Tibial nerve (tissue), 4 donors: ENCODE results near the gene LNPK. TPM values are rescaled to one million over a fixed set of nuclear protein-coding genes. Genes with fewer than 3 reads are reported as not detected.

Source experiments
- DNase-seq, 2 donors: peaks; one replicate each; pipeline ENCODE4 v3.0.0-alpha.2; 2019; ENCODE audit warnings: low spot score in 2 of 2
- H3K27ac ChIP-seq, 4 donors: fragments of 200-600 bp; sonication (generic) in 3 of 4; one replicate each; pipeline ENCODE4 v1.5.1; 2017 to 2019; ENCODE audit warnings: mild to moderate bottlenecking in 1 of 4
- H3K27me3 ChIP-seq, 2 donors: fragments of 200-600 bp; sonication (generic) in 1 of 2; one replicate each; pipeline versions ENCODE4 v1.5.1 to v1.6.0; 2017 to 2019
- H3K36me3 ChIP-seq, 3 donors: fragments of 200-600 bp; sonication (generic); one replicate each; pipeline ENCODE4 v1.5.1; 2018 to 2019
- H3K4me1 ChIP-seq, 4 donors: fragments of 200-600 bp; sonication (generic) in 3 of 4; one replicate each; pipeline ENCODE4 v1.5.1; 2017 to 2019
- H3K4me3 ChIP-seq, 4 donors: fragments of 200-600 bp; sonication (generic) in 3 of 4; one replicate each; pipeline ENCODE4 v1.5.1; 2017 to 2019; ENCODE audit warnings: mild to moderate bottlenecking in 1 of 4, moderate library complexity in 1 of 4
- H3K9me3 ChIP-seq, 4 donors: fragments of 200-600 bp; sonication (generic) in 3 of 4; one replicate each; pipeline ENCODE4 v1.5.1; 2017 to 2019
- EP300 ChIP-seq, 2 donors: sonication (generic); formaldehyde crosslinking; IDR thresholded peaks; one replicate each; pipeline ENCODE4 v1.6.1; 2017; ENCODE audit warnings: antibody characterized with exemption in 2 of 2, mild to moderate bottlenecking in 1 of 2
- POLR2A ChIP-seq, 2 donors: fragments of 450-650 bp; IDR thresholded peaks; one replicate each; pipeline ENCODE4 v1.6.1; 2017; ENCODE audit warnings: antibody characterized with exemption in 2 of 2, mild to moderate bottlenecking in 2 of 2, moderate library complexity in 2 of 2
- WGBS, 2 donors: methylation state at CpG; one replicate each; pipeline ENCODE4 v1.1.5; 2018; 5-methylcytosine and 5-hydroxymethylcytosine counted together
- total RNA-seq, 4 donors: library from RNA; depleted of rRNA; stranded (reverse); fragments of >200 nt; gene quantifications; one replicate each; pipeline ENCODE4 v1.1.0, GENCODE V29; 2016
- TF ChIP-seq, protein P1 (sequence below), 5 experiments: fragments of 200-600 bp in 3 of 5; fragments of 450-650 bp in 2 of 5; sonication (generic) in 3 of 5; IDR thresholded peaks; one replicate each; pipeline ENCODE4 v1.5.1; 2016 to 2019; ENCODE audit warnings: antibody characterized with exemption in 5 of 5, mild to moderate bottlenecking in 3 of 5, moderate library complexity in 2 of 5

LNPK gene
- total RNA-seq, 4 donors from 2014 or later = 17.4 to 27.3 (median 24.1) TPM

DNA sequence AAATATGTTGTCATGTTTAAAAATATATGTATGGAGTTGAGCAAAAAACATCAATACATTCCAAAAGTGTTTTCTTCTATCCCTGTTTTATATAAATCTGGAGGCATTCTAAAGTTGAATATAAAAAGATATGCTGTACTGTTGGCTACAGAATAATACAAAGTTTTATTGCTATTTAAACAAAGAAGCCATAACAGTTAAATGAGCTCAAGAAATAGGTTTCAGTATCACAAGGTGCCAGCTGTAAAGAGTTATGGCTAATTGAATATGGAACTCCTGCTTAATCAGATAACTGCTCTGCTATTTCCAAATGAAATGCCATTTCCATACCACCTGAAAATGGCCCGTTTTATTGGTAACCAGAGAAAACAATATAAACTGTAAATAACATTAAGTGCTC, 55.0 kb downstream of the LNPK start:
- H3K4me1 ChIP-seq = no peaks in the 10 kb centered on the region
- H3K27me3 ChIP-seq = no peaks in the 10 kb centered on the region
- no peak for DNase-seq
- TF ChIP-seq, protein P1, sequence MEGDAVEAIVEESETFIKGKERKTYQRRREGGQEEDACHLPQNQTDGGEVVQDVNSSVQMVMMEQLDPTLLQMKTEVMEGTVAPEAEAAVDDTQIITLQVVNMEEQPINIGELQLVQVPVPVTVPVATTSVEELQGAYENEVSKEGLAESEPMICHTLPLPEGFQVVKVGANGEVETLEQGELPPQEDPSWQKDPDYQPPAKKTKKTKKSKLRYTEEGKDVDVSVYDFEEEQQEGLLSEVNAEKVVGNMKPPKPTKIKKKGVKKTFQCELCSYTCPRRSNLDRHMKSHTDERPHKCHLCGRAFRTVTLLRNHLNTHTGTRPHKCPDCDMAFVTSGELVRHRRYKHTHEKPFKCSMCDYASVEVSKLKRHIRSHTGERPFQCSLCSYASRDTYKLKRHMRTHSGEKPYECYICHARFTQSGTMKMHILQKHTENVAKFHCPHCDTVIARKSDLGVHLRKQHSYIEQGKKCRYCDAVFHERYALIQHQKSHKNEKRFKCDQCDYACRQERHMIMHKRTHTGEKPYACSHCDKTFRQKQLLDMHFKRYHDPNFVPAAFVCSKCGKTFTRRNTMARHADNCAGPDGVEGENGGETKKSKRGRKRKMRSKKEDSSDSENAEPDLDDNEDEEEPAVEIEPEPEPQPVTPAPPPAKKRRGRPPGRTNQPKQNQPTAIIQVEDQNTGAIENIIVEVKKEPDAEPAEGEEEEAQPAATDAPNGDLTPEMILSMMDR (IDR thresholded peaks at IDR 0.05) = no peak
- no peak overlapping the region for H3K27ac ChIP-seq
- WGBS, 2 donors = 75 to 89% methylated on average over 1 of the region's 1 CpG
- peaks cover 0 to 4% (median 0%) of the 10 kb centered on the region in 4 donors for H3K9me3 ChIP-seq
- peaks cover 0 to 31% (median 0%) of the 10 kb centered on the region in 3 donors for H3K36me3 ChIP-seq
- no peak overlapping the region for H3K4me3 ChIP-seq

DNA sequence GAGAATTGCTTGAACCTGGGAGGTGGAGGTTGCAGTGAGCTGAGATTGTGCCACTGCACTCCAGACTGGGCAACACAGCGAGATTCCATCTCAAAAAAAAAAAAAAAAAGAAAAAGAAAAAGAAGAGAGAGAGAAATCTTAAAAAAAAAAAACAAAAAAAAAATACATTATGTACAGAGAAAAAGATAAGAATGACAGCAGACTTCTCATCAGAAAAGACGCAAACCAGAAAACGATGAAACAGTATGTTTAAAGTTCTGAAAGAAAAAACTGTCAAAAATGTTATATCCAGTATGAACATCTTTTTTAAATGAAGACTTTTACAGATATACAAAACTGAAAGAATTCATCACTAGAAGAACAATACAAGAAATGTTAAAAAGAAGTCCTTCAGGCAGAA, 60.4 kb downstream of the LNPK start:
- WGBS, 2 donors = 94 to 95% methylated on average over 3 of the region's 3 CpGs
- no peak for DNase-seq
- H3K4me3 ChIP-seq = no peak overlapping the region
- TF ChIP-seq POLR2A (IDR thresholded peaks at IDR 0.05) (no peak), EP300 (IDR thresholded peaks at IDR 0.05) (no peak)
- TF ChIP-seq, protein P1 (IDR thresholded peaks at IDR 0.05) = no peak
- peaks cover 0 to 54% (median 0%) of the 10 kb centered on the region in 3 donors for H3K36me3 ChIP-seq
- H3K4me1 ChIP-seq = no peaks in the 10 kb centered on the region
- no peak overlapping the region for H3K27ac ChIP-seq
- no peaks in the 10 kb centered on the region for H3K27me3 ChIP-seq
- peaks cover 0 to 8% (median 1%) of the 10 kb centered on the region in 4 donors for H3K9me3 ChIP-seq

DNA sequence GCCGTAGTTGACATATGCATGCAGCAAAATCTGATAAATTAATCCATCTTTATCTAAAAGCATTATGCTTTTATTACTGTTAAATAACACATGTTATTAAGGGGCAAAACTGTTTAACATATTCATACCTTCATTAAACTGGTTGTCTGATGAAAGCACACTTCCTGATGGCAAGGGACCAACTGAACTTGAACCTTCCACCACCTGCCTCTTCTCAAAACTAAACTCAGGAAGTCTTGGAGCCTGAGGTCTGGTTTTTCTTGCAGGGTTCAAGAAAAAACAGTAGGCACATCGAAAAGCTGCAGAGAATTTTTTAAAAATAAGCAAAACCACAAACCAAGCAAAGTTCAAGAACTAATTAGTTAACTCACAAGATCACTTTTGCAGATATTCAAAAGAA, 64.9 kb downstream of the LNPK start:
- no peaks in the 10 kb centered on the region for H3K27me3 ChIP-seq
- WGBS, 2 donors = 85 to 87% methylated on average over 2 of the region's 2 CpGs
- no peak for DNase-seq

DNA sequence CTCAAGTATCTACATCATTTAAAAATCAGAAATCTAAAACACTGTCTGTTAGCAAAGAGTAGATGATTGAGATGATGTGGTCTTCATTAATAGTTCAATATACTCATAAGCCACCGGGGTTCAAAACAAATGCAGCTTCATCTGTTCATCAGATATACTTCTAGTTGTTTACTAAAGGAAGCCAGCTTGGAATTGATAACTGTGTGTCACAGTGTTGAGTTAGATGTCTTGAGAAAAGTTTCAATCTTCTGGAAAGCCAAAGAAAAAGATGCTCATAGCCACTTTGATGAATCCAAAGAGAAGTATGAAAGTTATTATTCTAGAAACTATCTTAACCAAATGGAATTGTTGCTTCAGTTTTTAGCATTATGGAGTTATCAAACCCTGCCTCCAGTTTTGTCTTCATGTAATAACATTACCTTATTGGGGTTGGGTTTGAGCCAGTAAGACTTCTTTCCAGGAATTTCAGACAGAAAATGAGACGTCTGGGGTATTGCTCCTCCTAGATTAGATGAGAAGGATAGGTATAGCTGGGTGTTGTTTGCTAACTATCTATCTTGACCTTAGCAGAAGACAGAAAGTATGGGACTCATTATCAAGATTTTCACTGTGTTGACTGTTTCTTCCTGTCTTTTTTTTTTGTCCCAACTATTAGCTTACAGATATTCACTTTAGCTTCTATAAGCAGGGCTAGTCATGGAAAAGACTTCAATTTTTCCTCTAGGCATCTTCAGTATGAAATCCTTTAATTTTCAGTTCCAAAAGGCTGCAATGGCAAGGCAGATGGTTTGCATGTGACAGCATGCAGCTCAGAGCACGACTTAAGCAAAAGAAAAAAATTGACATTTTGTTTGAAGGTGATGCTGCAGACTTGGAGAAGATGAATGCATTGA, 66.5 kb downstream of the LNPK start:
- no peaks in the 10 kb centered on the region for H3K27me3 ChIP-seq
- H3K9me3 ChIP-seq = no peaks in the 10 kb centered on the region
- TF ChIP-seq EP300 (IDR thresholded peaks at IDR 0.05) = no peak
- TF ChIP-seq, protein P1 (IDR thresholded peaks at IDR 0.05) = no peak
- no peak for TF ChIP-seq POLR2A (IDR thresholded peaks at IDR 0.05)
- H3K4me1 ChIP-seq = no peaks in the 10 kb centered on the region
- H3K4me3 ChIP-seq = no peak overlapping the region
- no peak for DNase-seq
- H3K27ac ChIP-seq = no peak overlapping the region
- H3K36me3 ChIP-seq = peaks cover 0 to 34% (median 6%) of the 10 kb centered on the region in 3 donors
- WGBS, 2 donors = 67 to 75% methylated on average over 3 of the region's 3 CpGs

More for the DNA sequence above, 64.9 kb downstream of the LNPK start:
- Histone ChIP-seq H3K4me3 (no peak overlapping the region), H3K9me3 (peaks cover 0 to 6% (median 1%) of the 10 kb centered on the region in 4 donors), H3K27ac (no peak overlapping the region), H3K36me3 (peaks cover 0 to 49% (median 6%) of the 10 kb centered on the region in 3 donors), H3K4me1 (no peaks in the 10 kb centered on the region)
- TF ChIP-seq, protein P1 (IDR thresholded peaks at IDR 0.05) = no peak
- no peak for TF ChIP-seq EP300 (IDR thresholded peaks at IDR 0.05)
- no peak for TF ChIP-seq POLR2A (IDR thresholded peaks at IDR 0.05)

DNA sequence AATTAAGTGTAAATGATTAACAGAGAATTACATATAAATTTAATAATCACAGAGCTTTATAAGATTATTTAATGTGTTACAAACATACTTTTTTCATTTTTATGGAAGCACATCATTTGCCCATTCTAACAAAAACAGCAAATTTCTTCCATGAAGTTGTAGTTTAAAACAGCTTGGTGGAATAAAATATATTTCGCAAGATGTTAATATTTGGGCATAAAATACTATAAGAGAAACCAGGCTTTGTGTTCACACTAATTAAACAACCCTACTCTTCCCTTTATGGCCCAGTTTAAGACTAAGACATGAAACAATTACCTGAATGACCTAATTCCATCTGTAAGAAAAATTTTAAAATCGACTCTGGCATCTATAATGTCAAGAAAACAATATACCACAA, 69.4 kb downstream of the LNPK start:
- 89 to 99% methylated on average over 2 of the region's 2 CpGs for WGBS, 2 donors
- DNase-seq = no peak
- Histone ChIP-seq H3K36me3 (peaks cover 0 to 37% (median 6%) of the 10 kb centered on the region in 3 donors), H3K27ac (no peak overlapping the region), H3K9me3 (no peaks in the 10 kb centered on the region), H3K27me3 (no peaks in the 10 kb centered on the region), H3K4me1 (no peaks in the 10 kb centered on the region), H3K4me3 (no peak overlapping the region)
- TF ChIP-seq, protein P1 (IDR thresholded peaks at IDR 0.05) = no peak
- no peak for TF ChIP-seq EP300 (IDR thresholded peaks at IDR 0.05)
- TF ChIP-seq POLR2A (IDR thresholded peaks at IDR 0.05) = no peak
